GM12891 (cell line): ENCODE measurements around the gene WNK4.

ENCODE experiments used
- POLR2A ChIP-seq: IDR thresholded peaks from 2 replicates; pipeline ENCODE4 v1.6.1; 2011; ENCODE audit warnings: low read depth, low read length, control low read depth
- POLR2AphosphoS5 ChIP-seq: IDR thresholded peaks from 2 replicates; pipeline ENCODE4 v1.6.1; 2011; ENCODE audit warnings: low read depth, low read length, control low read depth

GRCh38 chr17:42818379-42818778 lies 38.0 kb downstream of the WNK4 start:
- TF ChIP-seq POLR2A (no peak; the same call in 1 of the 2 replicates), POLR2AphosphoS5 (no peak)
